Smooth muscle cell (in vitro differentiated cells): ENCODE data around the gene INPP5E. TPM values are rescaled to one million over a fixed set of nuclear protein-coding genes. Genes with fewer than 3 reads are reported as not detected.
A peak's percentile ranks its signal among the peaks of the same experiment; 100 is the strongest.

ENCODE experiments used
- DNase-seq: peaks from one replicate; lab custom pipeline; 2025; ENCODE audit not compliant: unreplicated experiment; lab: John Stamatoyannopoulos, UW
- H2AFZ ChIP-seq: fragments of 200-600 bp; sonication (generic); 2 replicates; pipeline ENCODE4 v1.6.0; 2016; ENCODE audit warnings: antibody characterized with exemption, low read depth, mild to moderate bottlenecking
- H3F3A ChIP-seq: fragments of 200-600 bp; sonication (generic); 2 replicates; pipeline ENCODE4 v1.6.0; 2017; ENCODE audit warnings: antibody characterized with exemption, low read depth
- H3K27ac ChIP-seq: fragments of 200-600 bp; sonication (generic); 2 replicates; pipeline ENCODE4 v1.5.1; 2016; ENCODE audit warnings: low read depth, mild to moderate bottlenecking
- H3K27me3 ChIP-seq: fragments of 200-600 bp; sonication (generic); 2 replicates; pipeline ENCODE4 v1.6.1; 2016; ENCODE audit warnings: low read depth, mild to moderate bottlenecking
- H3K36me3 ChIP-seq: fragments of 200-600 bp; sonication (generic); 2 replicates; pipeline ENCODE4 v1.5.1; 2016; ENCODE audit warnings: low read depth
- H3K4me1 ChIP-seq: fragments of 200-600 bp; sonication (generic); 2 replicates; pipeline ENCODE4 v1.5.1; 2016; ENCODE audit warnings: low read depth
- H3K4me2 ChIP-seq: fragments of 200-600 bp; sonication (generic); 2 replicates; pipeline ENCODE4 v1.6.0; 2016; ENCODE audit warnings: mild to moderate bottlenecking
- H3K4me3 ChIP-seq: fragments of 200-600 bp; sonication (generic); 2 replicates; pipeline ENCODE4 v1.5.1; 2016; ENCODE audit warnings: mild to moderate bottlenecking
- H3K79me2 ChIP-seq: fragments of 200-600 bp; sonication (generic); 2 replicates; pipeline ENCODE4 v1.6.0; 2016; ENCODE audit warnings: low read depth, mild to moderate bottlenecking
- H3K9ac ChIP-seq: fragments of 200-600 bp; sonication (generic); 2 replicates; pipeline ENCODE4 v1.6.0; 2016; ENCODE audit warnings: low read depth
- H3K9me3 ChIP-seq: fragments of 200-600 bp; sonication (generic); replicated peaks from 2 replicates; pipeline ENCODE4 v1.5.1; 2016; ENCODE audit warnings: low read depth
- H4K20me1 ChIP-seq: fragments of 200-600 bp; sonication (generic); 2 replicates; pipeline ENCODE4 v1.6.0; 2016; ENCODE audit warnings: low read depth
- WGBS: methylation state at CpG from one replicate; pipeline ENCODE4 v1.1.7; 2016; ENCODE audit warnings: low lambda C conversion rate; 5-methylcytosine and 5-hydroxymethylcytosine counted together
- polyA plus RNA-seq: library from polyadenylated mRNA; unstranded; fragments of >200 nt; fragmentation: Nextera tagmentation; extraction: Ambion mirVana; gene quantifications from 2 replicates; pipeline ENCODE4 v1.2.1, GENCODE V29; 2016
- total RNA-seq: library from RNA; depleted of rRNA; stranded (reverse); fragments of >200 nt; gene quantifications from 2 replicates; pipeline ENCODE4 v1.2.3, GENCODE V29; 2014
- TF ChIP-seq, protein P1 (sequence below): fragments of 200-600 bp; sonication (generic); IDR thresholded peaks from 2 replicates; pipeline ENCODE4 v1.5.1; 2017; ENCODE audit warnings: borderline replicate concordance, mild to moderate bottlenecking, antibody characterized with exemption; ENCODE audit not compliant: insufficient read depth, poor library complexity, severe bottlenecking

The INPP5E gene
- total and polyA plus RNA-seq, 2 experiments from 2014 or later, result 2.8 to 7.7 TPM

DNA sequence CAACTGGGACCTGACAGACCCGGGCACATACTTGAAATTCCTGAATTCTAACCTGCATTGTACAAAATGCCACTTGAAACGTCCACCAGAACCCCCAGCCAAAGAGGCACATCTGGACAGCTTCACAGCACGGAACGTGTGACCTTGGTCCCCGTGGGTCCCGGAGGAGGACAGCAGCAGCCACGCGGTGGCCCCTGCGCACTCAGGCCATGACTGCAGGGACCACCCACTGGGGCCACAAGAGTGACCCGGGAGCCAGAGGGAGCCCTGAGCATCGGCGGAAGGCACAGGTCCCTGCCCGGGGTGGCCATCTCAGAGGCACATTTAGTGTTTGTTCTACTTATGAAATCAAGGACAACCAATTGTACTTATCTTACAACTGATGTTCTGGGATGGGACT is 37.6 kb downstream of the INPP5E start:
- H3K4me3 ChIP-seq, result no peak overlapping the region
- H4K20me1 ChIP-seq, result peaks cover 15% of the 10 kb centered on the region
- H3K79me2 ChIP-seq, result peaks cover 21% of the 10 kb centered on the region
- TF ChIP-seq, protein P1, sequence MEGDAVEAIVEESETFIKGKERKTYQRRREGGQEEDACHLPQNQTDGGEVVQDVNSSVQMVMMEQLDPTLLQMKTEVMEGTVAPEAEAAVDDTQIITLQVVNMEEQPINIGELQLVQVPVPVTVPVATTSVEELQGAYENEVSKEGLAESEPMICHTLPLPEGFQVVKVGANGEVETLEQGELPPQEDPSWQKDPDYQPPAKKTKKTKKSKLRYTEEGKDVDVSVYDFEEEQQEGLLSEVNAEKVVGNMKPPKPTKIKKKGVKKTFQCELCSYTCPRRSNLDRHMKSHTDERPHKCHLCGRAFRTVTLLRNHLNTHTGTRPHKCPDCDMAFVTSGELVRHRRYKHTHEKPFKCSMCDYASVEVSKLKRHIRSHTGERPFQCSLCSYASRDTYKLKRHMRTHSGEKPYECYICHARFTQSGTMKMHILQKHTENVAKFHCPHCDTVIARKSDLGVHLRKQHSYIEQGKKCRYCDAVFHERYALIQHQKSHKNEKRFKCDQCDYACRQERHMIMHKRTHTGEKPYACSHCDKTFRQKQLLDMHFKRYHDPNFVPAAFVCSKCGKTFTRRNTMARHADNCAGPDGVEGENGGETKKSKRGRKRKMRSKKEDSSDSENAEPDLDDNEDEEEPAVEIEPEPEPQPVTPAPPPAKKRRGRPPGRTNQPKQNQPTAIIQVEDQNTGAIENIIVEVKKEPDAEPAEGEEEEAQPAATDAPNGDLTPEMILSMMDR, result no peak
- H3K27ac ChIP-seq, result peak overlapping the region; percentile 25
- no peak overlapping the region for H2AFZ ChIP-seq
- H3F3A ChIP-seq, result peaks cover 7% of the 10 kb centered on the region
- H3K27me3 ChIP-seq, result no peaks in the 10 kb centered on the region
- WGBS, result 89% methylated on average over 13 of the region's 13 CpGs
- no peaks in the 10 kb centered on the region for H3K36me3 ChIP-seq
- DNase-seq, result no peak
- peaks cover 7% of the 10 kb centered on the region for H3K4me1 ChIP-seq
- H3K4me2 ChIP-seq, result no peak overlapping the region
- no peak overlapping the region for H3K9ac ChIP-seq
- H3K9me3 ChIP-seq, result no peaks in the 10 kb centered on the region

DNA sequence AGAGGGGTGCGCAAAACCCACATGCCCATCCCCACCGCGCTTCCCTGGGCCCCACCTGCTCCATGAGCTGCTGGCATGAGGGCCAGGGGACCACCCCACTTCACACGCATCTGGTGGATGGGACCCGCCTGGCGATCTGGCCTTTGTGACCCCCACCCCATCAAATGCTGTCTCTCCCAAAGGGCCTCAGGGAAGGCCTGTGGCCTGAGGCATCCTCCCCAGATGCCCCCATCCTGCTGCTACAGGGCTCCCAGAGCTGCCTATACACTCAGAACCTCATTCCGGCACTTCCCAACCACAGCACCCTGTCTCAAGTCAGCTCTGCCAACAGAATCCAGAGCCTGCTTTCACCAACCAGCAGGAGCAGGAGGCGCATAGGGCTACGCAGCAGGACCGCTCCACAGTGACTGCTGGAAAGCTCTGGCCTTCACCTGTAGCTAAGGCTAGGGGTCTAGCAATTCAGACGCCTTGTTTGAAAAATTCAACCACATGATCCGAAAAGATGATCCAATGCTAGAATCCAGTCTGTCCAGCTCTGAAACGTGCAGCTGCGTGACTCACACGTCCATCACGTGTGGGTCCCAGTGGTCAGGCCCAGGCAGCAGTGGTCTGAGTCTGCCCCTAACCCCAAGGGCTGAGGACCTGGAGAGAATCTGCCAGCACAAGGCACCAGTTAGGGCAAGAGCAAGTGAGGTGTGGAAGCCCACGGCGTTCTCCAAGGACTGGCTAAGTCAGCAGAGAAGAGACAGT is 38.3 kb downstream of the INPP5E start:
- TF ChIP-seq, protein P1, result no peak
- 91% methylated on average over 18 of the region's 18 CpGs for WGBS

DNA sequence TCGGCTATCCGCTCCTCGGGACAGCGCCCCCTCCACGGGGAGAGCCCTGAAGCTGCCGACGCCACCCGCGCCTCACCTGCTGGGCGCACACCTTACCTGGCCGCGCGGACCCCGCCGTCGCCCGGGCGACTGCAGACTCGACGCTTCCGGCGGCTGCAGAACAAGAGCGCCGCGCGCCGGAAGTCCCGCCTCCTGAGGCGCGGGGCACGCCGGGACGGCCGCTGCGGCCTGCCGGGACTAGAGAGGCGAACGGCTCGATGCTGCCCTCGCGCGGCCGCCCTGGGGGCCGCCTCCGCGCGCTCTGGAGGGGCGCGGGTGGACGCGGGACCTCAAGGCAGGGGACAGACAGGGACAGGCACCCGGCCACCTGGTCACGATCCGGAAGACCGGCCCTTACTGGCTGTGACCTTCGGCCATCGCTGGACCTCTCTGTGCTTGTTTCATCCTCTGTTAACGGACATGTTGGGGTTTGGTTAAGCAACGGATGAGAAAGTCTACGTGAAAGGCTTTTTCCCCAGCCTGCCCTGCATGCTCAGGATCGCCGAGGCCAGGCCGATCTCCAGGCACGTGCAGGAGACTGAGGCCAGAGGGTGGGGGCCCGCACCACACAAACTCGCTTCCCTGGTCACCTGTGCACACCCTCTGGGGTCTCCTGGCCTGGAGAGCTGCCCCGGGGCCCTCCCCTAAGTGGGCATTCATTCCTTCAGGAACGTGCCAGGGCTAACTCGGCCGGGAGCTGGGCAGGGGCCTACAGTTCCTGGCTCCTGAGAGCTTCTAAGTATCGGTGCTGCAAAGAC is 39.4 kb downstream of the INPP5E start, which contains the start of gene SNAPC4:
Gene SNAPC4, minus strand, starts transcription at position 133 of the 797 bp plus-strand sequence. CDS start 1,742 bp downstream, outside the sequence.
- peaks cover 7% of the 10 kb centered on the region for H3F3A ChIP-seq
- H3K9me3 ChIP-seq, result no peaks in the 10 kb centered on the region
- peak within 1 kb of the TSS; percentile 95 for H3K4me3 ChIP-seq
- peak within 1 kb of the TSS; percentile 80 for H2AFZ ChIP-seq
- peak within 1 kb of the TSS; percentile 86 for H3K9ac ChIP-seq
- WGBS, result 14% methylated on average over 71 of the region's 71 CpGs
- peak within 1 kb of the TSS; percentile 33 for H3K27ac ChIP-seq
- peaks cover 15% of the 10 kb centered on the region for H4K20me1 ChIP-seq
- TF ChIP-seq, protein P1, result peak; percentile 96
- peaks cover 21% of the 10 kb centered on the region for H3K79me2 ChIP-seq
- peak; percentile 63 for DNase-seq
- no peaks in the 10 kb centered on the region for H3K27me3 ChIP-seq
- H3K4me2 ChIP-seq, result peak within 1 kb of the TSS; percentile 100
- H3K36me3 ChIP-seq, result no peaks in the 10 kb centered on the region
- H3K4me1 ChIP-seq, result peaks cover 7% of the 10 kb centered on the region

More for the DNA sequence above, 38.3 kb downstream of the INPP5E start:
- Histone ChIP-seq H3F3A (peaks cover 7% of the 10 kb centered on the region), H3K27ac (peak overlapping the region; percentile 25), H3K79me2 (peaks cover 21% of the 10 kb centered on the region), H3K36me3 (no peaks in the 10 kb centered on the region), H3K9me3 (no peaks in the 10 kb centered on the region), H2AFZ (no peak overlapping the region), H3K4me3 (no peak overlapping the region), H3K4me2 (no peak overlapping the region), H3K4me1 (peaks cover 7% of the 10 kb centered on the region), H3K27me3 (no peaks in the 10 kb centered on the region), H4K20me1 (peaks cover 15% of the 10 kb centered on the region), H3K9ac (no peak overlapping the region)
- DNase-seq, result no peak
